ENCODE measurements around the gene FHOD1. TPM values are rescaled to one million over a fixed set of nuclear protein-coding genes. Genes with fewer than 3 reads are reported as not detected.

Gene FHOD1
- polyA plus RNA-seq (2013) = 46.6 TPM

DNA sequence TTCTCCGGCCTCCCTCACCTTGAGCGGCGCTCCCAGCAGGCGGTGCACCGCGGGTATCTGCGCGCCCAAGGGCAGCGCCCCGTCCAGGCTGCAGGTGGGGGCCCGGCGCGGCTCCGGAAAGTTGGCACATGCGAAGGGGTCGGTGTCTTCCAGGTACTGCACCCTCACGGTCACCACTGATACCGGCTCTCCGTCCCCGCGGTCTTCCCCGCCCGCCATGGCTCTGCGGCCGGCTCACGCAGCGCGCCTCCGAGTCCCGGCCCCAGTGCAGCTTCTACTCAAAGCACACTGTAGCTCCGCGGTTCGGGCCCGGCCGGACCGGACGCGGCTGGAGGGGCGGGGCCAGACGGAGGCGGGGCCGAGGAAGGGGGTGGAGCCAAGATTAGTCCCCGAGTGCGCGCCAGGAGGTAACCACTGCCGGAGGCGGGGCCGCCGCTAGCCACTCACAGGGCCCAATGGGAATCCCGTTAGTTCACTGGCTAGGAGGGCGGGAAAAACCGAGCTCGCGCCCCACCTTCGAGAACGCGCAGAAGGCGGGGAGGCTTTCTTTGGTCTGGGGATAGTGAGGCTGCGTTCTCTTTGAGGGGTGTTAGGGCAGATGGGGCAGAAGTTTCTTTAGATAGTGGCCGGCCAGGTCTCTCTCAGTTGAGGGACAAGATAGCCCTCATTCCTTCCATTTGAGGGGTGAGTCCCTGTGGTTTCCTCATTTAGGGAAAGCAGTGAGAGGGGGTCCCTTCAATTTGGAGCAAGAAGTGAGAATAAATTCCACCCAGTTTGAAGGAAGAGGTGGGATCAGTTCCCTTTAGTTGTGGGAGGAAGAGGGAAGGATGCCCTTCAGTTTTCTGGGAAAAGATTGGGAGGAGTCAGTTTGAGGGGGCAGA lies at the start of gene FHOD1:
Gene FHOD1, minus strand, starts transcription at position 290 of the 881 bp plus-strand sequence. Its CDS starts 71 bp downstream, at position 219.
- 0% methylated on average over 50 of the region's 60 CpGs for WGBS (ENCODE audit: insufficient coverage)
- peak within 1 kb of the TSS; percentile 72 to 94 (median 87) for H3K4me3 ChIP-seq (ENCODE audit: control insufficient read depth in 1 of 7, extremely low read depth in 1 of 7, insufficient read depth in 4 of 7, low read depth in 2 of 7, low read length in 6 of 7)
- H3K4me1 ChIP-seq (ENCODE audit: control extremely low read depth in 1 of 4, control insufficient read depth in 4 of 4, insufficient read depth in 4 of 4, low read length in 3 of 4) = peaks cover 18 to 62% (median 61%) of the 10 kb centered on the region in 4 experiments
- peak within 1 kb of the TSS in 1 of 2 experiments; percentile 93 for H3K27ac ChIP-seq (ENCODE audit: insufficient read depth in 1 of 2, low read depth in 1 of 2, low read length in 2 of 2, poor library complexity in 1 of 2, severe bottlenecking in 2 of 2)
- peaks cover 0 to 23% (median 13%) of the 10 kb centered on the region in 5 experiments for H3K27me3 ChIP-seq (replicated peaks in 2 of 5; ENCODE audit: control insufficient read depth in 4 of 5, insufficient read depth in 5 of 5, low read length in 4 of 5)
- CTCF ChIA-PET = interaction anchor here (0.7 to 6.1 kb wide), 9 partner anchors 9 to 221 kb away, joined by 3 to 108 read pairs (median 7); partner anchors contain the start of gene TMEM208
- POLR2A ChIA-PET = interaction anchor here (0.5 to 4.3 kb wide), 5 partner anchors 11 to 35 kb away, joined by 3 to 42 read pairs (median 3); partner anchors contain the start of gene TMEM208
- H3K9me3 ChIP-seq (ENCODE audit: control extremely low read depth in 1 of 5, control insufficient read depth in 4 of 5, insufficient read depth in 2 of 5, low read depth in 1 of 5, low read length in 4 of 5) = no peaks in the 10 kb centered on the region
- DNase-seq = peak; percentile 87 to 95 (median 95)
- peaks cover 0 to 4% (median 0%) of the 10 kb centered on the region in 4 experiments for H3K36me3 ChIP-seq (ENCODE audit: control insufficient read depth in 4 of 4, insufficient read depth in 4 of 4, low read length in 3 of 4)

DNA sequence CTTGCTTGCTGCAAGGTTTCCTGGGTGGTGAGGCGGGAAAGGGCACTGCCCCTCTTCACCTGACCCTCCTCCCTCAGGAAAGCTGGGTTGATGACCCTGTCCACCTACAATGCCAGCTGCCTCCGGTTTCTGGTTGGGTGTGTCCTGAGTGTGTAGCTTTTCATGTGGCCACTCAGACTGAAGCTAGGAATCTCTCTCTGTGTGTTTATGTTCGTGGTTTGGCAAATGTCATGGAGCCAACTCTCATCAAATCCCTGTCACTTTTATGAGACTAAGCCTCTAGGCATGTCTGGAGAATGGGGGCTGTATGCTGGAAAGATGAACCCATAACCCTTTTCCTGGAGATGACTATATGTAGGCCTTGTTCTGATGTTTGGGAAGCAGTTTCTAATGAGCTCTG lies 49.1 kb upstream of the FHOD1 start:
- Histone ChIP-seq H3K36me3 (ENCODE audit: control insufficient read depth in 4 of 4, insufficient read depth in 4 of 4, low read length in 3 of 4) (no peaks in the 10 kb centered on the region), H3K27ac (ENCODE audit: insufficient read depth in 1 of 2, low read depth in 1 of 2, low read length in 2 of 2, poor library complexity in 1 of 2, severe bottlenecking in 2 of 2) (no peak overlapping the region), H3K9me3 (ENCODE audit: control extremely low read depth in 1 of 5, control insufficient read depth in 4 of 5, insufficient read depth in 2 of 5, low read depth in 1 of 5, low read length in 4 of 5) (no peaks in the 10 kb centered on the region), H3K27me3 (replicated peaks in 2 of 5; ENCODE audit: control insufficient read depth in 4 of 5, insufficient read depth in 5 of 5, low read length in 4 of 5) (no peaks in the 10 kb centered on the region), H3K4me1 (ENCODE audit: control extremely low read depth in 1 of 4, control insufficient read depth in 4 of 4, insufficient read depth in 4 of 4, low read length in 3 of 4) (no peaks in the 10 kb centered on the region), H3K4me3 (ENCODE audit: control insufficient read depth in 1 of 7, extremely low read depth in 1 of 7, insufficient read depth in 4 of 7, low read depth in 2 of 7, low read length in 6 of 7) (no peak overlapping the region)
- POLR2A ChIA-PET = no interaction called here
- 60% methylated on average over 1 of the region's 3 CpGs for whole genome bisulfite sequencing (ENCODE audit: insufficient coverage)
- CTCF ChIA-PET = interaction anchor here (0.7 to 1.0 kb wide), 3 partner anchors 29 to 43 kb away, joined by 3 to 4 read pairs (median 3); no protein-coding TSS in a partner anchor
- DNase-seq = no peak

DNA sequence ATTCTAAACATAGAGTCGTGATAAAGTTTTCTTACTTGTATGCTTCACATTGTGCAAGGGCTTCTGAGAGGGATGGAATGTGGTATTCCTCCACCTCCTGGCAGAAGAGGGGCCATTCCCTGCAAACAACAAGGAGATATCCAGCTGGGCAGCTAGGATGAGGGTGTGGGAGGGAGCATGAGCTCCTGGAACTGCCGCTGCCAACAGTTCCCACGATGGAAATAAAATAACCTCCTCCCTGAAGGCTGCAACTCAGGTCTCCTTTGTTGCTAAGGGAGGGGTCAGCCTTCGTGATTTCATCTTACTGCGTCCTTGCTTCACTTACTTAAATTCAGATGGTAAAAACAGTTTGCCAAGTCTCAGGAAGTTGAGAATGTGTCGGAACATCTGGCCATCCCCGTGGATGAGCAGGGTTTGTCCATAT lies 47.7 kb upstream of the FHOD1 start:
- Histone ChIP-seq H3K27me3 (replicated peaks in 2 of 5; ENCODE audit: control insufficient read depth in 4 of 5, insufficient read depth in 5 of 5, low read length in 4 of 5) (no peaks in the 10 kb centered on the region), H3K4me1 (ENCODE audit: control extremely low read depth in 1 of 4, control insufficient read depth in 4 of 4, insufficient read depth in 4 of 4, low read length in 3 of 4) (peaks cover 0 to 10% (median 8%) of the 10 kb centered on the region in 4 experiments), H3K27ac (ENCODE audit: insufficient read depth in 1 of 2, low read depth in 1 of 2, low read length in 2 of 2, poor library complexity in 1 of 2, severe bottlenecking in 2 of 2) (no peak overlapping the region), H3K9me3 (ENCODE audit: control extremely low read depth in 1 of 5, control insufficient read depth in 4 of 5, insufficient read depth in 2 of 5, low read depth in 1 of 5, low read length in 4 of 5) (no peaks in the 10 kb centered on the region), H3K4me3 (ENCODE audit: control insufficient read depth in 1 of 7, extremely low read depth in 1 of 7, insufficient read depth in 4 of 7, low read depth in 2 of 7, low read length in 6 of 7) (no peak overlapping the region), H3K36me3 (ENCODE audit: control insufficient read depth in 4 of 4, insufficient read depth in 4 of 4, low read length in 3 of 4) (no peaks in the 10 kb centered on the region)
- 93% methylated on average over 7 of the region's 7 CpGs for WGBS (ENCODE audit: insufficient coverage)
- ChIA-PET POLR2A (no interaction called here), CTCF (interaction anchor here (1.8 kb wide), 1 partner anchor 10 kb away, joined by 5 read pairs; no protein-coding TSS in a partner anchor)
- no peak for DNase-seq

GRCh38 chr16:67294171-67294757 lies 47.0 kb upstream of the FHOD1 start:
- POLR2A ChIA-PET = no interaction called here
- H3K4me3 ChIP-seq (ENCODE audit: control insufficient read depth in 1 of 7, extremely low read depth in 1 of 7, insufficient read depth in 4 of 7, low read depth in 2 of 7, low read length in 6 of 7) = no peak overlapping the region

DNA sequence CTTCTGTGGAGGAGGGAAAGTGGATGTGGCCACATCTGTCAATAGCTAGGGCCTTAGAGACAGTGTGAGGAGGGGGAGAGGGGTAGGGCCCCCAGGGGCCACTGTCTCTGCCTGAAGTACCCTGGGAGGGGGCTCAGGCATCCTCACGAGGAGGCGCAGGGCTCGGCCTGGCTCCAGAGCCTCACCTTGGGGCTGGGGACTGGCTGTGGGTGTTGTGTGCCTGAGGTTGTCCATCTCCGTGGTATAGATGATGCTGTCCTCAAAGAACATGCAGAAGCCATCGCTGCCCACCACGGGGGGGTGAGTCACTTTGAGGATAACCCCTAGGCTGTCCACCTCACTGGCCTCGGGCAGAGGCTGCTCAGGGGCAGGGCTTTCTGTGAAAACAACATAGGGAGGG lies 44.2 kb upstream of the FHOD1 start:
- H3K27me3 ChIP-seq (replicated peaks in 2 of 5; ENCODE audit: control insufficient read depth in 4 of 5, insufficient read depth in 5 of 5, low read length in 4 of 5) = no peaks in the 10 kb centered on the region
- H3K27ac ChIP-seq (ENCODE audit: insufficient read depth in 1 of 2, low read depth in 1 of 2, low read length in 2 of 2, poor library complexity in 1 of 2, severe bottlenecking in 2 of 2) = no peak overlapping the region
- no peak overlapping the region for H3K4me3 ChIP-seq (ENCODE audit: control insufficient read depth in 1 of 7, extremely low read depth in 1 of 7, insufficient read depth in 4 of 7, low read depth in 2 of 7, low read length in 6 of 7)
- ChIA-PET POLR2A (no interaction called here), CTCF (interaction anchor here (1.2 kb wide), 1 partner anchor 22 kb away, joined by 3 read pairs; no protein-coding TSS in a partner anchor)
- H3K36me3 ChIP-seq (ENCODE audit: control insufficient read depth in 4 of 4, insufficient read depth in 4 of 4, low read length in 3 of 4) = peaks cover 0 to 6% (median 0%) of the 10 kb centered on the region in 4 experiments
- H3K9me3 ChIP-seq (ENCODE audit: control extremely low read depth in 1 of 5, control insufficient read depth in 4 of 5, insufficient read depth in 2 of 5, low read depth in 1 of 5, low read length in 4 of 5) = no peaks in the 10 kb centered on the region
- H3K4me1 ChIP-seq (ENCODE audit: control extremely low read depth in 1 of 4, control insufficient read depth in 4 of 4, insufficient read depth in 4 of 4, low read length in 3 of 4) = peaks cover 0 to 15% (median 12%) of the 10 kb centered on the region in 4 experiments
- DNase-seq = no peak
- 99% methylated on average over 7 of the region's 7 CpGs for WGBS (ENCODE audit: insufficient coverage)

More at GRCh38 chr16:67294171-67294757, 47.0 kb upstream of the FHOD1 start:
- 94% methylated on average over 3 of the region's 4 CpGs for WGBS (ENCODE audit: insufficient coverage)
- no peaks in the 10 kb centered on the region for H3K9me3 ChIP-seq (ENCODE audit: control extremely low read depth in 1 of 5, control insufficient read depth in 4 of 5, insufficient read depth in 2 of 5, low read depth in 1 of 5, low read length in 4 of 5)
- H3K4me1 ChIP-seq (ENCODE audit: control extremely low read depth in 1 of 4, control insufficient read depth in 4 of 4, insufficient read depth in 4 of 4, low read length in 3 of 4) = peaks cover 0 to 15% (median 12%) of the 10 kb centered on the region in 4 experiments
- DNase-seq = no peak
- CTCF ChIA-PET = interaction anchor here (0.8 to 1.8 kb wide), 2 partner anchors 9 to 13 kb away, joined by 4 to 5 read pairs; no protein-coding TSS in a partner anchor
- no peaks in the 10 kb centered on the region for H3K36me3 ChIP-seq (ENCODE audit: control insufficient read depth in 4 of 4, insufficient read depth in 4 of 4, low read length in 3 of 4)
- H3K27me3 ChIP-seq (replicated peaks in 2 of 5; ENCODE audit: control insufficient read depth in 4 of 5, insufficient read depth in 5 of 5, low read length in 4 of 5) = no peaks in the 10 kb centered on the region
- no peak overlapping the region for H3K27ac ChIP-seq (ENCODE audit: insufficient read depth in 1 of 2, low read depth in 1 of 2, low read length in 2 of 2, poor library complexity in 1 of 2, severe bottlenecking in 2 of 2)

GRCh38 chr16:67287960-67288359 lies 40.7 kb upstream of the FHOD1 start:
- Histone ChIP-seq H3K36me3 (ENCODE audit: control insufficient read depth in 4 of 4, insufficient read depth in 4 of 4, low read length in 3 of 4) (peaks cover 0 to 11% (median 2%) of the 10 kb centered on the region in 4 experiments), H3K9me3 (ENCODE audit: control extremely low read depth in 1 of 5, control insufficient read depth in 4 of 5, insufficient read depth in 2 of 5, low read depth in 1 of 5, low read length in 4 of 5) (no peaks in the 10 kb centered on the region), H3K27ac (ENCODE audit: insufficient read depth in 1 of 2, low read depth in 1 of 2, low read length in 2 of 2, poor library complexity in 1 of 2, severe bottlenecking in 2 of 2) (no peak overlapping the region), H3K4me1 (ENCODE audit: control extremely low read depth in 1 of 4, control insufficient read depth in 4 of 4, insufficient read depth in 4 of 4, low read length in 3 of 4) (peaks cover 0 to 15% (median 12%) of the 10 kb centered on the region in 4 experiments), H3K4me3 (ENCODE audit: control insufficient read depth in 1 of 7, extremely low read depth in 1 of 7, insufficient read depth in 4 of 7, low read depth in 2 of 7, low read length in 6 of 7) (no peak overlapping the region), H3K27me3 (replicated peaks in 2 of 5; ENCODE audit: control insufficient read depth in 4 of 5, insufficient read depth in 5 of 5, low read length in 4 of 5) (no peaks in the 10 kb centered on the region)
- POLR2A ChIA-PET = no interaction called here
- WGBS (ENCODE audit: insufficient coverage) = 99% methylated on average over 7 of the region's 14 CpGs
- DNase-seq = no peak
- CTCF ChIA-PET = interaction anchor here (0.7 to 1.6 kb wide), 5 partner anchors 9 to 64 kb away, joined by 3 to 4 read pairs (median 3); partner anchors contain the start of genes KCTD19 and LRRC36

All from common myeloid progenitor, CD34-positive (primary cell).